ENCODE measurements around the gene AGBL1. TPM values are rescaled to one million over a fixed set of nuclear protein-coding genes. Genes with fewer than 3 reads are reported as not detected.

Gene AGBL1
- not detected in 2 replicates for total RNA-seq

DNA sequence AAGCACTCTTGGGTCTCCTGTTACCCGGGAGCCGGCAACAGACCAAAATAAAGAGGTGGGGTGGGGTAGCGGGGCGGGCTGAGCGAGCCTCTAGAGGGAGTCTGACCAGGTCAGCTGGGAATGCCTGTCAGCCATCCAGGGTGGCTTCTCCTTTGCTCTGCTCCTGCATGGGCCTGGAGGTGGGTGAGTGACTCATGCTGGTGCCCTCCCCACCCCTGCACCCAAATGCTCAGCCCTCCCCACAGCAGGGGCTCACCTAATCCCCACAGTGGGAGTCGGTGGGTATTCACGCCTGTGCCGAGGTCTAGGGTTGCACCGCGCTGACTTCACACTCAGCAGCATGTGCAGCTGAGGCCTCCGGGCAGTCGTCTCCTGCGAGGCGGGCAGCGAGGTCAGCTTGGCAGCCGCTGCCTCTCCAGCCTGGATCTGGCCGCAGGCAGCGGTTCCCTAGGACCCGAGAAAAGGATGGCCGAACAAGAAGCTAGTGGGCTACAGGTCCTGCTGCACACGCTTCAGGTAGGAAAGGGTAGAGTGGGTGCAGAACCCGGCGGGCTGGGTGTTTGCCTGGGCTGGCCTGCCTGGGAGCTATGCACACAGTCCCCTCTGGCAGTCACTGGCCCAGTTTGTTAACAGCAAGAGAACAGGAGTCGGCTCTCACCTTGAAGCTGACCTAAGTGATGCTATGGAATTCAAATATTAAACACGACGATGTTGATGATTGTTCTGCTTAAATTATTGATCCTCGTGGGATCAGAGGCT, at the start of gene AGBL1:
TSS of gene AGBL1 (plus strand) at position 364 of the 759 bp plus-strand sequence.
- DNase-seq (ENCODE audit: low read depth in 2 of 2): no peak

DNA sequence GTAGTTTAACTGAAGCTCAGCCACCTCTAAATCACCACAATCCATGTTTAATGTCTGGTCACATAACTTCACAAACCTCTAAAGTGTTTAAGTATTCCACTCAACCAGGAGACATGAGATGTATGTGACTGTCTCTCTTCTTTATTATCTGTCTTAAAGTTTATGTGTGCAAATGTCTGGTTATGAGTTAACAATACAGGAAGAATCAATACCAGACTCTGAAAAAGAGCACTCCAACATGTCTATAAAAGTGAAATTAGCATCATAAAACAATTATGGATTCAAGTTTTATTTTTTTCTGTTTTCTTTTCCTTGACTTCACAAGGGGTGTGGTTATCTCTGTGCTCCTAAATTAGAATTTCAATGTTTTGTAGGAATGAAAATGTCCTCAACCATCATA, 44.8 kb upstream of the AGBL1 start:
- no peak for DNase-seq (ENCODE audit: low read depth in 2 of 2)

DNA sequence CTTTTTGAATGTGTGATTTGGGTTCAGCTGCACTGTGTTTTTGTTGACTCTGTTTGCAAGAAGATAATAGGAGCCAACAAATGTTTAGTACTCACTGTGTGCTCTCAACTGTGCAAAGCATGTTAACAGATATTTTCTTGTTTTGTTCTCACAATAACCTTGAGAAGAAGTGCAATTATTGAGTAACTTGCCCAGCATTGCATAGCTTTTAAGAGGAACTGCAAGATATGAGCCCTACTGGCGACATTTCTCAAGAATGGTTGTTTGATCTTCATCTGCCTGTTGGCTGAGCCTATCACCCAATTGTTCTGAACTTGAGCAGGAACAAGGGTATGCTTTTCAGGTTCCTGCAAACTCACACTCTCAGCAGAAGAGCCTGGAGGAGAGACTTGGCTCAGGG, 43.4 kb upstream of the AGBL1 start:
- DNase-seq (ENCODE audit: low read depth in 2 of 2): no peak

DNA sequence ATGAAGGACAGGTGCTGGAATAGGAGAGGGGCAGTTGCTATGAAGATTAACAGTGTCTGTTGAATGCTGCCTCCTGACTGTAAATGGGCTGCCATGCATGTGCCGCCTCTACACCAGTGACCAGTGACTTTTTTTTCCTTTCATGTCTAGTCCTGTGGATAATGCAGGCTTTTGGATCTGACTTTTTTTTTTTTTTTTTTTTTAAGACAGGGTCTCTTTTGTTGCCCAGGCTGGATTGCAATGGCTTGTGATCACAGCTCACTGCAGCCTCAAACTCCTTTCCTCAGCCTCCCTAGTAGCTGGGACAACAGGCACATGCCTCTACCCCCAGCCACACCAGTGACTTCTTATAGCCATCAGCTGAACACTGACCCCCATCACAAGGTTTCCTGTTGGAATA, 41.2 kb upstream of the AGBL1 start:
- DNase-seq (ENCODE audit: low read depth in 2 of 2): no peak

DNA sequence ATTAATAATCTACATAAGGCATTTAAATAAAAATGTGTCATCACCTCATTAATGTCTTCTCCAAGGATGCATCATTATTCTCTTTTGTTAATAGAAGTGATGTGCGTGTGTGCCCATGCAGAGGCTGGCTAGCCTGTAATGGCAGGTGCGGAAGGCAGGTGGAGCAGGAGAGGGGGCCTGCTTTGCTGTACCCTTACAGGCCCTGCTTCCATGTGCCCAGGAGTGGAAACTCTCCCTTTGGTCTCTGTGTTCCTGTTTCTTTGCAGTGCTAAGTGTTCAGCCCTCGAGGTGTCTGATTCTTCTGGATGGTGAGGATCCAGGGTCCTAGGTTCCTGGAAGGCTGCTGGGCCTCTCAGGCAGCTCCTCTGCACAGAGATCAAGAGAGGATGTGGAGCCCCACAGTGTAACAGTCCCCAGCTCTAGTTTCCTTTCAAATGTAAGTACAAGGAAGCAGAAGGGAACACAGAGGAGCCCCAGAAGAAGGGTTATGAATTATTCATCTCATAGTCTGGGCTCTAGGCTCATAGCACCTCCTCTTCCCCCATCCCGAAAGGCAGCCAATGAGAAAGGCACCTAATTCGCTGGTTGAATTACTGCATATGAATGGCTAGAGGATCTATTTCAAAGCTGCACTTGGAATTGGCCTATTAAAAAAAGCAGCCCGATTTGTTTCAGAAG, 39.2 kb upstream of the AGBL1 start:
- no peak for DNase-seq (ENCODE audit: low read depth in 2 of 2)

DNA sequence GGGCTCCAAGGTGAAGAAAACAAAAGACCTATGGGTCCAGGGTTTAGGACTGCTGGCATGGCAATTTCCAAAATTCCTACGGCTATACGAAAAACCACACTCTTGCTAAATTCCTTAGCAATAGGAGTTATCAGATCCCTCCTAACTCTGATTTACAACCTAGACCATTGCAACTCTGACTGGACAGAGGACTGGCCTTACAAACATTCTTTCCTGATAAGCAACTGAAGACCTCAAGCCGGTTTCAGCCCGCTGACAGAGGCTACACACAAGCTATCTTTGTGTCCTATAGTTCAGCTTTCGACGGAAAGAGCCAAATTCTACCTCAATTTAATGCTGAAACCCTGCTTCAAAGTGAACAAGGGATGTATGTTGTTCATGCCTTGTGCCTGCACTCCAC, 38.3 kb upstream of the AGBL1 start:
- no peak for DNase-seq (ENCODE audit: low read depth in 2 of 2)

DNA sequence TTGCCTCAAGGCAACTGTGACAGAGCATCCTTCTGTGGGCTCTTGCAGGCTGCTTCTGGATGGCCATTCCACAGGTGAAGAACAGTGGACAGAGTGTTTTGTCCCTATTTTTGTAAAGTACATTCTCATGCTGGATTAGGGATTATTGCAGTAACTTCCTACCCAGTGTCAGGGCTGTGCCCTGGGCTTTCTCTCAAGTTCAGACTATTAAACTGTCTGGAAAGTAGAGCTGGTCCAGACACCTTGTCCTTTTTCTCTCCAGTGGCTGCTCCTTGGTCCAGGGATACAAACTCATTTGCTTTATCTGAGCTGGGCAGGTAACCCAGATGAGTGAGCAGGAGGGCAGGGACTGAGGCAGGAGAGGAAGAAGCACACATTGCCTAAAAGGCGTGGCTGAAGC, 37.4 kb upstream of the AGBL1 start:
- no peak for DNase-seq (ENCODE audit: low read depth in 2 of 2)

DNA sequence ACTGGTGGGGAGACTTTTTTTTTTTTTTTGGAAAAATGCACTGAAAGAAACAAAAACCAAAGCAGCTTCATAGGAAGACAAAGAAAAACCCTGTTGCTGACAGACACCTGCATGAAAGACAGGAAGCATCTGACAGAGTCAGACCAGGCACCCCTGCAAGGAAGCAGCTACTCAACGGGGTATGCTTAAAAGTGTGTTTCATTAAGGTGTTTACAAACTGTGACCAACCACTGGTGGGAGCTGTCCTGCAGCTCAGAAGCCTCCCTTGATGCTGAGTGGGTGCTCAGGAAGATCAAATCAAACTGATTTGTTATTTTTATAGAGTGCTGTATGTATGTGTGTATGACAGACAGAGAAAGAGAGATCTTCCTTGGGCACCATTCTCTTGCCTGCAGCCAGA, 34.7 kb upstream of the AGBL1 start:
- no peak for DNase-seq (ENCODE audit: low read depth in 2 of 2)

DNA sequence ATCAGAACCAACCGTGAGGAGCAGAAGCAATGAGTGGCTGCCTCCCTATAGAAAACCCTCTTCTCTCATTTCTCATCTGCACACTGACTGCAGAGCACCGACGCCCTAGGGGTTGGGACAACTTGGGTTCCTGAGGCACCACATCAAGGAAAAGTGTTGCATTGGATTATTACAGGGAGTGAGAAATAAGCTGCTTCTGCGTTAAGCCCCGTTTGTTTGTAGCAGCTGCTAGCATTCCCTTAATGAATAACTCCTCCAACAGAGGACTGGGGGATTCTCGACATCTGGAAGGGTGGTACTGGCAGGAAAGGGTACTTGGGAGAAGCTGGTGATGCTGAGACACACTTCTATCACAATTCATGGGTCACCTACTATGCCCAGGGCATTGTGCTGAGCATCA, 25.3 kb upstream of the AGBL1 start:
- no peak for DNase-seq (ENCODE audit: low read depth in 2 of 2)

DNA sequence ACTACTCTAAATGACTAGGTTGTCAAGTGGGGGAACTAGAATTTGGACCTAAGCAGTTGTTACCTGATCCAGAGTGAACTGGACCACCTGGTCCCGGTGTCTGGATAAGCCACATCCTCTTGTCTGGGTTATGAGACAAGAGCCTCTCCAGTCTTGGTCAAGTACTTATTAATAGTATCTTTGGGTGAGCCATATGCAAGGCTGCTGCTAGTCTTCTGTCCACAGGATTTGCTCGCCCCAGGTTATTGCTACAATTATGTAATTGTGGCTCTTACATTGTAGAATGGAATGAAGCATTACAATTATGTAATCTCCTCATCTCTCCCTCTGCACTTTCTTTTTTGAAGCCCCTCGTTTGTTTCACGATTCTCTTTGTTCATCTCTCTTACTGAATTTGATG, 24.0 kb upstream of the AGBL1 start:
- DNase-seq (ENCODE audit: low read depth in 2 of 2): no peak

DNA sequence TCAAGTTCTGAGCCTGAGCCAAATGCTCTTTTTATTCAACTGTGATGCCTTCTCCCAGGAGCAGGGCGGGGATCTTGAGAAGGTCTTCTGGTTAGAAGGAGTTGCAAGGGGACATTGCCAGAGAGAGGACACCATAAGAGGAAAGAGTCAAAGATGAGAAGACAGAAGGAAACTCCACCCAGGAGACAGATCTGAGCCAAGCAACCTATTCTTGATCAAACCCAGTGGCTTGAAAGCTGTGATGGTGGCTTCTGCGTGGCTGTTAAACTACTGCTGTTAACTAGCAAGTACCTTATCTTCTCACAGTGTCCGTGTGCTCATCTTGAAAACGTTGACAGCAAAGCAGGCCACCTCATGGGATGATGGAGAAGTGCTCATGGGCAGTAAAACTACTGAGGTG, 19.8 kb upstream of the AGBL1 start:
- DNase-seq (ENCODE audit: low read depth in 2 of 2): no peak

DNA sequence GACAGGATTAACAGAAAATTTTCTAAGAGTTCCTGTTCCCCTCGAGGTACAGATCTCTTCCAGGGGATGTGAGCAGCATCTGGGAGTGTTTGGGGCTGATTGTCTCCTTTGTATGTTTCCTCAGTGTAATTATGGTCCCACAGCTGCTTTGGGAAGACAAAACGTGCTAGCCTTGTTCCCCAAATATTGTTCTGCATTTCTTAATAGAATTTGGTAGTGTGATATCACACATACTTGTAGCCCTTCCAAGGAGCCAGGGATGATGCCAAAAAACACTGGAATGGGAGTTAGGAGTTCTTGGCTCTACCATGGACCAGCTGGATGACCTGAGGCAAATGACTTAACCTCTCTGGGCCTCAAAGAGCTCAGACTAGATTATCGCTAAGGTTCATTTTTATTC, 19.0 kb upstream of the AGBL1 start:
- no peak for DNase-seq (ENCODE audit: low read depth in 2 of 2)

DNA sequence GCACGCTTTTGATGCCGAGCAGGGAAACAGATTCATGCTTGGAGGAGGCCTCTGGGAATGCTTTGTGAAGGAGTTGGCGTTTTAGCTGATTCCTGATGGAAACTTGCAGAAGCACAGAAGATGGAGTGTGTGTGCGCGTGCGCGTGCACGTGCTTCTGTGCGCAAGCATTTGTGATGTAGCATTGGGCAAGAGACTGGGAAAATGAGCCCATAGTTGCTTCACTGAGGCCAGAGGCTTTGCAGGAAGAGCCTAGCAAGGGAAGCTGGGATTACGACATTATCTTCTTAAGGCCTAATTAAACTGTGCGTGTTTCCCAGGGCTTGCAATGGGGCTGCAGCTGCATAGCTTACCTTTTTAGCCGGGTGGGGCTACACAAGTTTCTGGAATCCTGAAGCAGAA, 18.1 kb upstream of the AGBL1 start:
- no peak for DNase-seq (ENCODE audit: low read depth in 2 of 2)

DNA sequence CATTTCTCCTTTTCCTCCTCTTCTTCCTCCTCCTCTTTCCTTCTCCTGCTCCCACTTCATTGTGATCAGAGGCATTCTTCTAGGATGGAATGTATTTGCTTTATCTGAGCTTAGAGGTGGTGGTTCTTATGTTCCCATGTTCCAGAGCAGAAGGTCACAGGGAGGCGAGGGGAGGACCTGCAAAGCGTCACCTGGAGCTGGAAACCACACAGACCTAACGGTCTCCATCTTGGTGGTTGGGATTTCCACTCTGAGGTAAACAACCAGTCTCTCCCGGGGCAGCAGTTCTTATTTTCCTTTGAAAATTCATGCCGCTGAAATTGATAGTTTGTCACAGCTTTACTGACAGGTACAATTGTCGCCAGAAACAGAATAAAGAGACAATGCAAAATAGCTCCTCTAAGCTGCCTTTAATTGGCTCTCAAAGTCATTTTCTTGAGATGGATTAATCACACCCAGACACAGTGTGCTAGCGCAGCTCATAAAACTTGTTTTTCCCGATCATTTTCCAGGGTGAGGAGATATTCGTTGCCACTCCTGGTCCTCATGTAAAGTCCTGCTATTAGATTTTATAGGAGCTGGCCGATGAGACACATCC, 16.9 kb upstream of the AGBL1 start:
- DNase-seq (ENCODE audit: low read depth in 2 of 2): no peak

DNA sequence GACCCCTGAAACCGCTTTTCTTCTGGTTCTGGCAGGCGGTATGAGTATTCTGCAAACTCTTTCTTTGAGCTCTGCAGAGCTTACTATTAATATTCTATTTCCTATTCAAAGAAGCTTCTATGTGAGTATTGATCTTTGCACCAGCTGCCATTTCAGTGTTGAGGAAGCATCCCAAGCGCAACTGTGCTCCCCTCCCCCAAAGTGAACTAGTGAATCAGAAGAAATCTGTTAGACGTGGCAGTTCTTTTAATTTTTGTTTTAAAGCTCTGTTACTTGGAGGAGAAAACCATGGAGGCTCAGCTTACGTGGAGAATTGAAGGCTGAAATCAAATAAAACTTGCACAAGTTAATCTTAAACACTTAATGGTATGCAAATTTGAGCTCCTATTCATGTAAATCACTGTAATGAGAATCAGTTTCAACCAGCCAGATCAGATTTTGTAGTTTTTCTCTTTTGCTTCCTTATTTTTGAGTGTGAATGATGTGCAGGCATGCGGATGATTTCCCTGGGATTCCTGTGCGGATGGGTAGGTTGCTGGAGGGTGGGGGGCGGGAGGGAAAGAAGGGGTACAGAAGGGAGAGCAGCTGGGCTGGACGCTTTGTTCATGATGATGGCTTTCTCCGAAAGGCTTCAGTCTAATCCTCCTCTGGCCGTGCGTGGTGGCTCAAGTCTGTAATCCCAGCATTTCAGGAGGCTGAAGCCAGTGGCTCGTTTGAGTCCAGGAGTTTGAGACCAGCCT, 16.1 kb upstream of the AGBL1 start:
- no peak for DNase-seq (ENCODE audit: low read depth in 2 of 2)

DNA sequence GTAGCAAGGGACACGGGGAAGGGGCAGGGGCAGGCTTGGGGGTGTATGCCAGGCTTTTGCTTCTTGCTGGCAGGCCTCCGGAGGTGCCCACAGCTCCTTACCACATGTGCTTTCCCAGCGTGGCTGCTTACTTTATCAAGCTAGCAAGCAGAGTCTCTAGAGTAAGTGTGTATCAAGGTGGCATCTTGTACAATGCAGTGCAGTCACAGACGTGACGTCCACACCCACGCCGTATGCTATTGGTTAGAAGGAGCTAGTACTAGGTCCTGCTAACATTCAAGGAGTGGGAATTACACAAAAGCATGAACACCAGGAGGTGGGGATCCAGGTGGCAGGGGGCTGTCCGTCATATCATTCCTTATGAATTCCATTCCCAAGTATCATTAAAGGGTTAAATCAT, 15.3 kb upstream of the AGBL1 start:
- no peak for DNase-seq (ENCODE audit: low read depth in 2 of 2)

DNA sequence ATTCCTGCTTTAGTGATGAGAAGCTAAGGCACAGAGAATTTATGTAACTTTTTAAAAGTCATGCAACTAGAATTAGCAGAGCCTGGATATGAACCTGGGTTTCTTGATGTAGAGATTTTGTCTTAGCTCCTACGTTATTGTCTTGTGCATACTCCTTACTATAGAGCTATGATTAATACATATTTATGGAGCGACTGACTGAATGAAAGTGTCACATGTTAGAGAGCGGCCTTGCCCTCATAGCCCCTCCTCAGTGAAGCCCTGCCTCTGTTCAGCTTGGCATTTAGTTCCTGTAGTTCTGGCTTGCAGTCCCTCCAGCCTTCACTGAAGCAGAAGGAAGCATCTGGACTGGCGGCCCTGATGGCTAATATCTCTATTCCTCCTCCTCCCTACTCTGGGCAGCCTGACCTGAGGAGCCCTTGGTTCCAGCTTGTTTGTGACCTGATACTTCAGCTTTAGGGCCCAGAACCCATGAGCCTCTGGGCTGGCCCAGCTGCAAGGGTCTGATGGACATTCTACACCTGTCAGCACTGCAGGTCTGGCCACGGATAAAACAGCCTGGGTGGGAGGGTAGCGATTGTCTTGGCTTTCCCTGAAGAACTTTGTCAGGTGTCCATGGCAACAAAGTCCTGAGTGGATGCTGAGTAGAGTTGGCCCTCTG, 13.4 kb upstream of the AGBL1 start:
- no peak for DNase-seq (ENCODE audit: low read depth in 2 of 2)

DNA sequence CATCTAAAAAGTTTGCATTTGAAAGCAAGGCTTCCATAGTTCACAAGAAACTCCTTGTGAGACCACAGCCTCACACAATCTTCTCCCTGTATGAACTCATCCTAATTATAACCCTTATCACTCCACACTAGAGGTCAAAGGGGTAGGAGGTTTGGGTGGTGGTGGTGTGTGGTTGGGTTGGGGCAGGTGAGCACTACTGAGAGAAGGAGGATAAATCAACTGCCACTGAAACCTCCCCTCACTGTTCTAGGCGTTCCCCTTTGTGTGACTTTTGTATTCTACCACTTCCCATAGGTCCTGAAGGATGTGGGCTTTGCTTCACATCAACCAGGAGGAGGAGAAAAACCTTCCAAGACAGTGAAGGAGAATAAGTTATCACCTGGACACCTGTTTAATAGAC, 6.4 kb upstream of the AGBL1 start:
- no peak for DNase-seq (ENCODE audit: low read depth in 2 of 2)

DNA sequence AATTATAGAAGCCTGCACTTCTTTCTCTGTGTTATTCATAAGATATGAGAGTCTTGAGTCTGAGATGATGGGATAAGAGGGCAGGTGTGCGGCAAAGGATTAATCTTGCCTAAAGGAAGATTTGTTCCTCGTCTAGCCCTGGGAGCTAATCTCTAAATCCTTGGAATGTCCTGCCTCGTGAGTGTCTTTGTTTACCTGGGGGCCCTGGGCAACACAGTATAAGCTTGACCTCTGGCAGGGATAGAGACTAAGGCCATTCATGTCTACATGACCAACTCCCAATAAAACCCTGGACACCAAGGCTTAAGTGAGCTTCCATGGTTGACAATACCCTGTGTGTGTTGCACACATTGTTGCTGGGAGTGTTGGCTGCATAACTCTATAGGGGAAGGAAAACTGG, 3.2 kb upstream of the AGBL1 start:
- DNase-seq (ENCODE audit: low read depth in 2 of 2): no peak

DNA sequence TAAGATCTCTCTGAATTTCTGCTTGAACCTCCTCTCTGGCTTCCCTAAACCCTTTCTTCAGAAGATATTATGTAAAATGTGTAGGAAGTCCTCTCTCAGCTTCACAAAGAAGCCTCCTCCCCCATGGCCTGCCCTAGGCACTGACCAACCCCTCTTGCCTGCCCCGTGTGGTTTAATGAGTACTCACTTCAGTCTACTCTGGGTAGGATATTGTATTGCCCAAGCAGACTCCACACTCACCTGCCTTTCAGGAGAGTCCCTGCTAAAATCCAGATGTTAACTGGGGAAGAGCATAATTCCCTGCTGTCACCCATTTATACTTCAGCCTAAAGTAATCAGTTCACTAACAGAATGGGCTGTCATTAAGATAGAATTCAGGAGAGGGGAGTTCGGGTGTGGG, 2.6 kb upstream of the AGBL1 start:
- no peak for DNase-seq (ENCODE audit: low read depth in 2 of 2)

DNA sequence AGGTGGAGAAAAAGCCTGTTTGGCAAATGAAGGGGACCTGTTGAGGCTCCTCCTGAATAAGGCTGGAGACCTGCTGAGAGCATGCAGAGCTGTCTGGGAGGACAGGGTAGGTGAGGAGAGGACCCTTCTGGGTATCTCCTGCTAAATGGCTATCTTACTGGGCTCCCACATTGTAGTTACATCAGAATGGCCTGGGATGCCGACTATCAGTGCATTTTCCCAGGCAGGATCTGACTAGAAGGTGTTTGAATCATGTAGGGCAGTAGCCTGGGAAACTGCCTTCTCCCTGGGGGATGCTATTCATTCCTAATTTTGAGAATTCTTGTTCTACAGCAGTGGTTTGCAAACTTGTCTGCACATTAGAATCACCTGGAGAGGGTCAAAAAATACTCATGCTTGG, 631 bp downstream of the AGBL1 start:
- DNase-seq (ENCODE audit: low read depth in 2 of 2): no peak

Measured in lung microvascular endothelial cell (primary cell).